ENCODE measurements around the gene KMT2C. TPM values are rescaled to one million over a fixed set of nuclear protein-coding genes. Genes with fewer than 3 reads are reported as not detected.
"Not testable (repeated sequence)": the region's sequence is repeated elsewhere in the genome, so short reads cannot be mapped to it uniquely, and the experiment has no call there.

The KMT2C gene
- total and polyA plus RNA-seq, 8 donors: 5.0 to 248 (median 80.1) TPM

- H3K27me3 ChIP-seq; intact Hi-C loops (cut with DNase I; ENCODE audit: low total_unique reads); H3K36me3 ChIP-seq; H3K9me3 ChIP-seq: not testable (repeated sequence)
- TF ChIP-seq CTCF (IDR thresholded peaks at IDR 0.05) (peak in 2 of 7 experiments; percentile 19 to 22), POLR2AphosphoS5 (IDR thresholded peaks at IDR 0.05) (peak in 1 of 3 donors; percentile 8)
- WGBS, 5 donors: 6 to 9% (median 8%) methylated on average over 15 of the region's 15 CpGs
- peak; percentile 44 to 89 for DNase-seq
- H3K4me1 ChIP-seq: peaks cover 22 to 67% (median 52%) of the 10 kb centered on the region in 4 donors
- peak overlapping the region; percentile 92 to 100 (median 99) for H3K27ac ChIP-seq
- H3K4me3 ChIP-seq: peak overlapping the region; percentile 81 to 97 (median 90)
Observed at GRCh38 chr7:152433721-152434490, 1.9 kb downstream of the KMT2C start.

- Histone ChIP-seq H3K4me1 (peaks cover 22 to 71% (median 57%) of the 10 kb centered on the region in 4 donors), H3K4me3 (peak overlapping the region in 1 of 4 donors; percentile 83), H3K27ac (peak overlapping the region in 3 of 5 donors; percentile 14 to 99 (median 92))
- DNase-seq; H3K36me3 ChIP-seq; intact Hi-C loops (cut with DNase I; ENCODE audit: low total_unique reads); H3K27me3 ChIP-seq; H3K9me3 ChIP-seq: not testable (repeated sequence)
- 81 to 85% (median 83%) methylated on average over 10 of the region's 10 CpGs for WGBS, 5 donors
Observed at GRCh38 chr7:152432735-152433134, 3.1 kb downstream of the KMT2C start.

DNA sequence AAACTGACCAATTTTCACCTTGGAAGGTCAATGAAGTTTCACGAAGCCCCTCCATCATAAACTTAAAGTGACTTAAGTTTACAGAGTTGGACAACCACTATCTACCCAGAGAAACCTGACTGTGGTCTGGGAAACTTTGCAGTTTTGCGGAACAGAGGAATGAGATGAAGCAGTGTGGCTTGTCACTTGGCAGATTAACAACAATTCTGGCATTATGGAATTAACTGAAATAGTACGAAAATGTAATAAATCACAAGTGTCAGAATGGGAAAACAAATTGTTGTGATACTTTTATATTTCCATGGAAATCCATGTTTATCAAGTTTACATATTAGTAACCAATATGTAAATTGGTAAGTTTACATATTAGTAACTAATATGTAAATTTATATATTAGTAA is 4.9 kb downstream of the KMT2C start:
- H3K4me1 ChIP-seq: peaks cover 22 to 78% (median 65%) of the 10 kb centered on the region in 4 donors
- no peaks in the 10 kb centered on the region for H3K9me3 ChIP-seq
- H3K36me3 ChIP-seq: no peaks in the 10 kb centered on the region
- DNase-seq: no peak
- H3K27ac ChIP-seq: no peak overlapping the region
- no peak for TF ChIP-seq POLR2A (IDR thresholded peaks at IDR 0.05)
- no peak for TF ChIP-seq EP300 (IDR thresholded peaks at IDR 0.05)
- TF ChIP-seq CTCF (IDR thresholded peaks at IDR 0.05): no peak
- no peak for TF ChIP-seq POLR2AphosphoS5 (IDR thresholded peaks at IDR 0.05)
- intact Hi-C loops (cut with DNase I; ENCODE audit: low total_unique reads): no loop called here
- WGBS, 5 donors: 79 to 87% (median 83%) methylated on average over 3 of the region's 3 CpGs
- no peaks in the 10 kb centered on the region for H3K27me3 ChIP-seq
- H3K4me3 ChIP-seq: no peak overlapping the region

DNA sequence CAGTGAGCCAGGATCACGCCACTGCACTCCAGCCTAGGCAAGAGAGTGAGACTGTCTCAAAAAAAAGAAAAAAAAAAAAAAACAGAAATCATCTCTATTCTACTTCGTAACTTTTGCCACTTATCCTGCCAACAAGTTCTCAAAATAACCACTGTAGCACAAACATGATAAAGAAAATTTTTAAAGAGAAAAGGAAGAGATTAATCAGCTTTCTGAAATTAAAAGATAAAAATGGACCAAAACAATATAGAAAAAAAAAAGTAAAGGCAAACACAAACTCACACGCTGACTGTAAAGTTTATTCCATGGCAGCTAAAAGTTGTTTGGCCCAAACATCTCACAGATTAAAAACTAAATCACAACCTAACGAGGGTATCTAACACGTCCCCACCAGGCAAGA is 5.7 kb downstream of the KMT2C start:
- H3K27me3 ChIP-seq; intact Hi-C loops (cut with DNase I; ENCODE audit: low total_unique reads); DNase-seq; H3K9me3 ChIP-seq; H3K4me3 ChIP-seq; H3K36me3 ChIP-seq: not testable (repeated sequence)
- WGBS, 5 donors: 51 to 74% (median 65%) methylated on average over 5 of the region's 5 CpGs
- Histone ChIP-seq H3K4me1 (peaks cover 22 to 85% (median 67%) of the 10 kb centered on the region in 4 donors), H3K27ac (peak overlapping the region in 1 of 5 donors; percentile 42)

DNA sequence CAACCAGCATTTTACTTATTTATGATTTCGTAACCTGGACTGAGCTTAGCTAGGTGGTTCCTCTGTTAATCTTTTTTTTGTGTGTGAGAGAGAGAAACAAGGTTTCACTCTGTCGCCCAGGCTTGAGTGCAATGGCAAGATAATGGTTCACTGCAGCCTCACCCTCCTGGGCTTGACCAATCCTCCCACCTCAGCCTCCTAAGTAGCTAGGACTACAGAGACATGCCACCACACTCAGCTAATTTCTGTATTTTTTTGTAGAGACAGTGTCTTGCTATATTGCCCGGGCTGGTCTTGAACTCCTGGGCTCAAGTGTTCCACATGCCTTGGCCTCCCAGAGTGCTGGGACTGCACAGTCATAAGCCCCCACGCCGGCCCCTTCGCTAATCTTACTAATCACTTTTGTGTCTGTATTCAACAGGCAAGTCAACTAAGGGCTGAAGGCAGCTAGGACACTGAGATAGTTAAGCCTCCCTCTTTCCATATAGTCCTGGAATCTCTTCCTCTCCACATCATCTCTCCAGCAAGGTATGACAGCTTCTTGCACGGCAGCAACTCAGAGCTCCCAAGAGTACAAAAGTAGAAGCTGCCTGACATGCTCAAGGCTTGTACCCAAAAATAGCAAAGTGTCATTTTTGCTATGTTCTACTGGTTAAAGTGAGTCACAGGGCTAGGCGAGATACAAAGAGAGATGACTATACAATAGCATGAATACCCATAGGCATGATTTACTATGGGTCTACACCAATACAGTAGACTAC is 11.3 kb downstream of the KMT2C start:
- peaks cover 5 to 77% (median 38%) of the 10 kb centered on the region in 4 donors for H3K4me1 ChIP-seq
- intact Hi-C loops (cut with DNase I; ENCODE audit: low total_unique reads): no loop called here
- TF ChIP-seq POLR2A (IDR thresholded peaks at IDR 0.05): no peak
- TF ChIP-seq EP300 (IDR thresholded peaks at IDR 0.05): no peak
- no peak for TF ChIP-seq POLR2AphosphoS5 (IDR thresholded peaks at IDR 0.05)
- no peak for TF ChIP-seq CTCF (IDR thresholded peaks at IDR 0.05)
- DNase-seq: no peak
- no peaks in the 10 kb centered on the region for H3K27me3 ChIP-seq
- H3K27ac ChIP-seq: no peak overlapping the region
- no peak overlapping the region for H3K4me3 ChIP-seq
- 87 to 94% (median 91%) methylated on average over 8 of the region's 8 CpGs for WGBS, 5 donors
- H3K36me3 ChIP-seq: peaks cover 0 to 5% (median 0%) of the 10 kb centered on the region in 4 donors
- H3K9me3 ChIP-seq: peaks cover 0 to 6% (median 5%) of the 10 kb centered on the region in 4 donors

Measured in stomach (tissue), 9 donors.